DOHH2 (cell line): ENCODE measurements around the gene SCLY.

Source experiments
- EZH2phosphoT487 ChIP-seq: fragments of 200-600 bp; sonication (generic); IDR thresholded peaks from 2 replicates; pipeline ENCODE4 v1.6.1; 2017; ENCODE audit warnings: borderline replicate concordance, mild to moderate bottlenecking, antibody characterized with exemption, low read length, moderate library complexity, mixed read lengths
- TF ChIP-seq, protein P1 (sequence below): fragments of 200-600 bp; sonication (generic); IDR thresholded peaks from one replicate; pipeline ENCODE4 v1.5.1; 2014; ENCODE audit warnings: antibody characterized with exemption, mild to moderate bottlenecking, low read depth, low read length; ENCODE audit not compliant: poor library complexity, severe bottlenecking

DNA sequence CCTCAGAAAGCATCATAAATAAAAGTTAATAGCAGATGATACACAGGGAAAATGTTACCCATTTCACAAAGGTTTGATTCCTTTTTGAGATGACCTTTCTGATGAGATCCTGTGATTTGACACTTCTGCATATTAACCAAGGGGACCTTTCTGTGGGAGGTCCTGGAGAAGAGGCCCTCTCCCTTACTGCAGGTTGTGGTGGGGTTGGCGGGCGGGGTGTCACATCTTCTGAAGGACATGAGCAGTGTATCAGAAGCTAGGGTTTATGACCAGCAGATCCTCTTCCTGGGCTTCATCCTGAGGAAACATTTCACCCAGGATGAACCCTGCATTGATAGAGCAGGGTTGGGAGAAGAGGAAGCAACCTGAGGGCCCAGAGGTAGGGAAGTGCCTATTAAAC is 37.2 kb upstream of the SCLY start:
- TF ChIP-seq, protein P1, sequence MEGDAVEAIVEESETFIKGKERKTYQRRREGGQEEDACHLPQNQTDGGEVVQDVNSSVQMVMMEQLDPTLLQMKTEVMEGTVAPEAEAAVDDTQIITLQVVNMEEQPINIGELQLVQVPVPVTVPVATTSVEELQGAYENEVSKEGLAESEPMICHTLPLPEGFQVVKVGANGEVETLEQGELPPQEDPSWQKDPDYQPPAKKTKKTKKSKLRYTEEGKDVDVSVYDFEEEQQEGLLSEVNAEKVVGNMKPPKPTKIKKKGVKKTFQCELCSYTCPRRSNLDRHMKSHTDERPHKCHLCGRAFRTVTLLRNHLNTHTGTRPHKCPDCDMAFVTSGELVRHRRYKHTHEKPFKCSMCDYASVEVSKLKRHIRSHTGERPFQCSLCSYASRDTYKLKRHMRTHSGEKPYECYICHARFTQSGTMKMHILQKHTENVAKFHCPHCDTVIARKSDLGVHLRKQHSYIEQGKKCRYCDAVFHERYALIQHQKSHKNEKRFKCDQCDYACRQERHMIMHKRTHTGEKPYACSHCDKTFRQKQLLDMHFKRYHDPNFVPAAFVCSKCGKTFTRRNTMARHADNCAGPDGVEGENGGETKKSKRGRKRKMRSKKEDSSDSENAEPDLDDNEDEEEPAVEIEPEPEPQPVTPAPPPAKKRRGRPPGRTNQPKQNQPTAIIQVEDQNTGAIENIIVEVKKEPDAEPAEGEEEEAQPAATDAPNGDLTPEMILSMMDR = no peak
- no peak for TF ChIP-seq EZH2phosphoT487
